HG02884 (cell line): ENCODE measurements around the gene TMEM44.

Experiments used
- ATAC-seq: cut with Tn5 transposase; IDR thresholded peaks from one replicate; pipeline ENCODE4 v1.9.1; 2021; ENCODE audit warnings: mild to moderate bottlenecking, moderate library complexity; ENCODE audit not compliant: unreplicated experiment

The TMEM44 gene, protein sequence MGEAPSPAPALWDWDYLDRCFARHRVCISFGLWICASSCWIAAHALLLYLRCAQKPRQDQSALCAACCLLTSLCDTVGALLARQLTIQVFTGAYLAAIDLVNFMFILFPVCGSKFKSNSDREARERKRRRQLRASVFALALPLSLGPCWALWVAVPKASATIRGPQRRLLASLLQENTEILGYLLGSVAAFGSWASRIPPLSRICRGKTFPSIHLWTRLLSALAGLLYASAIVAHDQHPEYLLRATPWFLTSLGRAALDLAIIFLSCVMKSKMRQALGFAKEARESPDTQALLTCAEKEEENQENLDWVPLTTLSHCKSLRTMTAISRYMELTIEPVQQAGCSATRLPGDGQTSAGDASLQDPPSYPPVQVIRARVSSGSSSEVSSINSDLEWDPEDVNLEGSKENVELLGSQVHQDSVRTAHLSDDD

DNA sequence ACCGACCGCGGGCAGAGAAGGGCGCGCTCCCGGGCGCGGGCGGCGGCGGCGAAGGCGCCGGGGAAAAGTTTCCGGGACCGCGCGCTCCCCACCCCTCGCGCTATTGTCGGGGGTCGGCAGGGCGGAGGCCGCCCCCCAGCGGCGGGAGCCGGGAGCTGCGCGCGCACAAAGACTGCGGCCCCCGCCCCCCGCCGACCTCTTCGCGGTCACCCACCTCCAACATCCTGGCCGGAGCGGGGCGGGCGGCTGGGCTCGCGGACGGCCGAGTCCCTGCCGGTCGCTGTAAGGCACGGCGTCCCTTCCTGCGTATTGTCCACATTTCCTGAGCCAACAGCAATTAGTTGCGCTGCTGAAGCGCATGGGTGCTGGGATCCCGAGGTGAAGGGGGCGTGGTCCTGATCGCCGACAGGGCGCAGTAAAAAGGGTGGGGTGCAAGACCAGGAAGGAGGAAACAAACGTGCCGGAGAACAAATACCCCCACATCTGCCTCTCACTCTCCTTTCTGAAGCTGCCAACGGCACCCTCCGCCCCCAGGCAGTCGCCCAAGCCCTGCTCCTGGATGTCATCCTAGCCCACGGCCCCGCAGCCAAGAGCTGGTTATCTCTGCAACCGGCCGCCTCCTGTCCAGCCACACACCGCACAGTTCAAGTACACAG is at the start of gene TMEM44:
TSS of gene TMEM44 (minus strand) at position 71 of the 656 bp plus-strand sequence. CDS start 204 bp downstream, outside the sequence.
- ATAC-seq = peak; percentile 63

DNA sequence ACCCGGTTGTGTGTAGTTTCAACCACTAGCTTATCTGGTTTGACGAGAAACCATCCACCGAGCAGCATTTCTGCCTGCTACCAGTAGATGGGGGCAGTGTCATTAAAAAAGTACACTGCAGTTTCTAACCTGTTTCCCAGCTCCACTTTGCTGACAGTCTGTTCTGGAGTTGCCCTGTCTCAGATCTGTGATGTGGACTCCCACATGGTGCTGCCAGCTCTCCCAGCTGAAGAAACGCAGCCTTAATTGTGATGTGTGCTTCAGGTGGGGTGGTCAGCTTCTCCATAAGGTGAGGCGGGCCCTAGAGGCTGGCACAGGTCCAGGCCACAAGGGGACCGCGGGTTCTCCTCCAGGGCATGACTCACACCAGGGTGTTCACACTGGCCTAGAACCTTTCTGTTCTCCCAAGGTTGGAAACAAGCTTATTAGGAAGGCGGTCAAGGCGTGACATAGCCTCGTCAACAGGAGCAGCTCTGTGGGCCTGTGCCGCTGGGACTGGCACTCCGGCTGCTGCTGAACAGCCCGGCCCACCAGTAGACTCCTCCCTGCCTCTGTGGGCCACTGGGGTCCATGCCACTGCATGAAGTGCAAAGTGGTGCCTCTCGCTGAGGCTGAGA is 49.6 kb upstream of the TMEM44 start:
- ATAC-seq = peak; percentile 39

DNA sequence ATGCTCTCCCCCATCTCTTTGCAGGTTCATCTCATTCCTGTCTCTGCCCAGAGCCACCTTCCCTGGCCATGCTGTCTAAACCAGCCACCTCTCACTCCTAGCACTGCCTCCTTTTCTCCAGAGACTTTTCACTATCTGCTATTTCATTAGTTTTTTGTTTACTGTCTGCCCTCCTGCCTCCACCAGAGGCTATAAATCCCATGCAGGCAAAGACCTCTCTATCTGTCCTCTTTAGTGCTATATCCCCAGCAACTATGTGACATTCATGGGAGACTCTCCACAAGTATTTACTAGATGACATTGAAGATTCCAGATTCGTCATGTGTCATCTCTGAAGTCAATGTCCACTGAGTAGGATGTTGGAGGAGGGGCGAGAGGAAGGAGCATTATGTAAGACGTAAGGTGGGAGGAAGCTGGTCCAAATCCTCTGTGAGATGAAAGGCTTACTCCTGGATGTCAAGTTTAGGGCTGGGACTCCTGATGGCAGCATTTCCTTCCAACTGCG is 49.0 kb upstream of the TMEM44 start:
- no peak for ATAC-seq

DNA sequence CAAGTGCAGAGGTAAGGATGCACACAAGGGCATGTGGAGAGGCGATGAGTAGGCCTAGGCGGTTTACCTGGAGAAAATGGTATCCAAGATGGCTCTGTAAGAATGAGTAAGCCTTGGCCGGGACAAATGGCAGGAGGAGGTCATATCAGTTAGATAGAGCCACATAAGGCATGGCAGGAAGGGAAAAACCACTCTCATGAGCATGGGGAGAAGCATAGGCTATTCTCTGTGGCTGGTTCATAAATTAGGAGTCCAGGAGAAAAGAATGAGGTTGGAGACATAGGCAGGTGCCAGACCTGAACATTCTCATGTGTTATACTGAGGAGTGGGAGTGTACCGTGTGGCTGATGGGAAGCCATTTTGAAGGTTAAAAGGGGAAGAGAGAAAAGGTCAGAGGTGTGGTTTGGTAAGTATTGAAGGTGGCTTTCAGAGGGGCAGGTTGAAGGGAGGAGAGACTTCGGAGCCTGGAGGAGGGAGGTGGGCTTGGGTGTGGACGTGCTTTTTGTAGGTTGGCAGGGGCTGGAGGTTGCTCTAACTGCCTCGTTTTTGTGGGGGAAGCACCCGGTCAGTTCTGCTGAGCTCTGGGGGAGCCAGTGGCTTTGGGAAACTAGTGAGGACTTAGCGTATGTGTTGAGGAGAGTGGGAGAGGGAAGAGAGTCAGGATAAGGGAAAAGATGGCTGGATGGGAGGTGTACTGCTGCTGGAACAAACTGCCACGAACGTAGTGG is 47.8 kb upstream of the TMEM44 start:
- ATAC-seq = no peak

DNA sequence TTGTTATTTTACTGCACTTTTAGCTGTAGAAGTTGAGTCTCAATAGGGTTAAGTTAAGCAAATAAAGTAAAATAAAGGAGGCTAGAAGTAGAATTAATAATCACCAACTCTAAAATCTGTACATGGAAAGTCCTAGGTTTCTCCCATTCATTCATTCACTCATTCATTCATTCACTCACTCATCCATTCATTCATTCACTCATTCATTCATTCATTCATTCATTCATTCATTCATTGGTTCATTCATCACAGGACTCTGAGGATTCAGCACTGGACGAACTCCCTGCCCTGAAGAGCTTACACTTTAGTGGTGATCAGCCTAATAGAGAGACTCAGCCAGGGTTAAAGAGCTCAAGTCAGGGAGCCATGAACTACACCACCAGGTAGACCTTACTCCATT is 43.3 kb upstream of the TMEM44 start:
- no peak for ATAC-seq

DNA sequence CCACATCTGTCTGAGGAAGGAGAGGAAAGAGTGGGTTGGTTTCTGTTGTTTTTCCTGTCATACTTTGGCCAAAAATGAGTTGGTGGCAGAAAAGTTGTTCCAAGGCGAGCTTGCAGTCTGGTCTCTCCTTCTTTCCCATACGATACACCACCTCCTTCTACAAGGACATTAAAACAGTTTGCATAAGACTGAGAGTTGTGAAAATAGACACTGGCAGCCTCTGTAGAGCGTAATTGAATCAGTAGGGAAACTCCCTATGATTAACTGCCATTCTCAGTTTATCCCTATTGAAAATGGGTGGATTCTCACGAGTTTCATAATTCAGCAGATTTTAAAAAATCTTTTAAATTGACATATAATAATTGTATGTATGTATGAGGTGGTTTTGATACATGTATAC is 42.5 kb upstream of the TMEM44 start:
- ATAC-seq = no peak

DNA sequence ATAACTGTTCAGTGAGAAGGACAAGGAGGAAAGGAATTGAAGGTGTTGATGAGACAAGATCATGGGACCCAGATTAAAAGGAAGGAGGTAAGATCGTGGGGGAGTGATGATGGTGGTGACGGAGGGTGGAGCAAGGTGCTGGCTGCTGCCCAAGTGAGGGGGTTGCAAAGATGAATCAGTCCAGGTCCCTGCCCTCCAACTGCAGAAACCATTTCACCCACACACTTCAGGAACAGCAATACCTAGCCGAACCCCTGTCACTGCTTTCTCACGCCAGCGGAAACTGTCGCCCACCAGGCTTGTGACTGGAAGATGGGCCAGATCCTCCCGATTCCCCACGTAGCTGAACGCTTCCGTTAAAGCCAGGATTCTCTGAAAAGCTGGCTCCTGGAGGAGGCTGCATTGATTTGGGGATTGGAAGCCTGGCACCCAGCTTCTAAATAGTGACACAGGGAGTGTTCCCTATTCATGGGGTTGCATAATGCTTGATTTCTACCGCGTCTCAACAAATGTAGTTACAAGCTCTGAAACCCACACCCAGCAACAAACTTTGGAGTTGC is 41.9 kb upstream of the TMEM44 start:
- ATAC-seq = no peak

DNA sequence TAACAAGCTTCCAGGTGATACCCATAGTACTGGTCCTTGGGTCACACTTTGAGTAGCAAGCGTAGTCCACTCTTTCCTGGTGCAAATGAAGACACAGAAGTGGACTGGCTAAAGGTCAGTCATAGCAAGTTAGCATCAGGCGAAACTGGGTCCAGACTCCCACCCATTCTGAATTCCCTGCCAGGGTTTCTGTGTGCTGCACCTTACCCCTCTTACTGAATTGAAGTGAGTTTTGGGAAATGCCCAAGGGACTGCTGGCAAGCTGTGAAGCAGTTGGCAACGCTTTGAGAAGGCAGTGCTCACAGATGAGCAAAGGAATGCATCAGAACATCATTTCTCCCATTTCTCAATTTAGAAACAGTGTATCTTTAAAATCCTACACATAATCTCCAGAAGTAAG is 40.5 kb upstream of the TMEM44 start:
- no peak for ATAC-seq

DNA sequence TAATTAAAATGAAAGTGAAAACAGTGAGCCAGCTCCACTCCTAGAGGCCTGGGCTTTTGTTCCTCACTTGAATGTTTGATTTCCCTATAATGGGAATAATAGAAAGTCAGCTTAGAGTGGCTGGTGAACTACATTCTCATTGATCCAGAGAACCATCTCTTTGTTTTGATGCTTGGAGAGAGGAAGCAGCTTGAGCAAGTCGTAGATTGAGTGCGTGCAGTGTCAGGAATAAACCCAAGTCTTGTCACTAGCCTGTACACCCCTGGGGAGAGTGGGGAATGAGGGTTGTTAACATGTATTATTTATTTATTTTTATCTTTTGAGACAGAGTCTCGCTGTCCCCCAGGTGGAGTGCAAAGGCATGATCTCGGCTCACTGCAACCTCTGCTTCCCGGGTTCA is 39.7 kb upstream of the TMEM44 start:
- ATAC-seq = no peak

DNA sequence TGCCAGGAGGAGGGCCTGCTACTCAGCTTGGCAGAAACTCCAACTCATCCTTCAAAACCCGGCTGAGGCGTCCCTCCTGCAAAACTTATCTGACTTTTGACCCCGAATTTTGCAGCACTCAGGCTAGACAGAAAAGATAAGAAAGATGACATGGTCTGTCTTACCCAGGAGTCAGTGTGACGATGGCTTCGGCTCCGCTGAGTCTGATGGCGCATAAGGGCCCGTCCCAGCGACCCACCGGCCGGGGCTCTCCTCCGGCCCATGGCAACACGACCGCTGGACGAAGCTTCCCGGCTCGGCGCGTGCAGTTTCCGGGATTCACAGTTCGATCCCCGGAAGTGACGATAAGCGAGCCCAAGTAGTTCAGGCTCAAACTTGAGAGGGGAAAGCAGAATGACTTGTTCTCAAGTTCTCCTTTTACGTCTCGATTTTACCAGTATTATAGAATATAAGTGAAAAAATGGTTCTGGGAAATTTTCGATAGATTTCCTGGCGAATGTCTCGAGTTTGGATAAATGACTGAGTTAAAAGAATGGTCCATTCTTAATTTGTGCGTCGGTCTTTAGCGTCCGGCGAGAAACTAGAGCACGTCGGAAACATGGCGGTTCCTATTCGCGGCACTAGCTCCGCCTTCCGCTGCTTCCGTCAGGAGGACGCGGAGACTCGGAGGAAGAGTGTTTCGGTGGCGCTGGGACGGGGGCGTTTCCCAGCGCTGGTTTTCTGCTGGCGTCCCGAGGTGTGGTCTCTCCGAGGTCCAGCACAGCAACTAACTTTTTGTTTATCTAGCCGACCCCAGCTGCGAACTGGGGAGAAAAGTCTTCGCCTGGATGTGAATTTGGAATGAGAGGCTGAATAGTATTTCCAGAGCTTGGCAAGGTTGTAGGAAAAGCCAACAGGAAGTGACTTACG is 38.9 kb upstream of the TMEM44 start, which contains the start of gene LSG1:
TSS of gene LSG1 (minus strand) at position 292 of the 909 bp plus-strand sequence. CDS start at position 263, 29 bp downstream.
- peak; percentile 79 for ATAC-seq

DNA sequence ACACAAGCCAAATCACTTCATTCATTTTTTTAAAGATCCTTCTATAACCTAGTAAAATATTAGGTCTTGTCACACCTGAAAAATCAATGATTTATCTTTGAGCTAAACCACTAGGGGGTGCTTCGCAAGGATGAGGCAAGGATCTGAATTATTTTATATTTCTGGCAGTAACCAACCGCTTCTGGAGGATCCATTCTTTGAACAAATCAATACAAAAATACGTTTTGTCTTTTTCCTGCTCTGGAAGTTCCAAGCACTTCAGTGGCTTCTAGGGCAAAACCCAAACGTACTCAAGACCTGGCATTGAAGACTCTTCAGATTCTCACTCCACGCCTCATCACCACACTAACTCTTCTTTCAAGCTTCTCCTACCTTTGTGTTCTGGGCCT is 38.3 kb upstream of the TMEM44 start:
- no peak for ATAC-seq

DNA sequence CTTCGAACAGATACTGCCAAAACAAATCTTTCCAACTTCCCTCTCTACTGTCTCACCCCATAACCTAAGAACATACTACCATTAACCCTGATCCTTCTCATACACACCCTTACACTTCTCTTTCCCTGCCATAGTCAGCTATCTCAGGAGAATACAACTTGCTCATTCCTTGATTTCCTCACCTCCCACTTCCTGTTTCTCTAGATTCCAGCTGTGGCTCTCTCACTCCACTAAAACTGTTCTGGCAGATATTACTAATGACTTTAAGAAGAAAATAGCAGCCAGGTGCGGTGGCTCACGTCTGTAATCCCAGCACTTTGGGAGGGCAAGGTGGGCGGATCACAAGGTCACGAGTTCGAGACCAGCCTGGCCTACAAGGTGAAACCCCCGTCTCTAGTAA is 34.1 kb upstream of the TMEM44 start:
- ATAC-seq = no peak

DNA sequence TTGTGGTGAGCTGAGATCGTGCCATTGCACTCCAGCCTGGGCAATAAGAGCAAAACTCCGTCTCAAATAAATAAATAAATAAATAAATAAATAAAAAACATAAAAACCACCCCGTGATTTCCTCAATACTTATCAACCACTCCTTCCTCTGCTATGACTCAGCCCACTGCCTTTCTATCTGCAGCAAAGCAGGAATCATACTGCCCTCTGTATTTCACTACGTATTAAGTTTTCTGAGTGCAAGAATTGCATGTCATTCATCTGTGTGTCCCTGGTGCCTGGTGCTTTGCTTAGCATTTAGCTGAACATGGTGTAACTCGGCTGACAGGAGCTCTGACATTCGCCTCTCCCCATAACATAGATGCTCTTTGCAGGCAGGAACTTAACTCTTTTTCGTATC is 31.6 kb upstream of the TMEM44 start:
- no peak for ATAC-seq

DNA sequence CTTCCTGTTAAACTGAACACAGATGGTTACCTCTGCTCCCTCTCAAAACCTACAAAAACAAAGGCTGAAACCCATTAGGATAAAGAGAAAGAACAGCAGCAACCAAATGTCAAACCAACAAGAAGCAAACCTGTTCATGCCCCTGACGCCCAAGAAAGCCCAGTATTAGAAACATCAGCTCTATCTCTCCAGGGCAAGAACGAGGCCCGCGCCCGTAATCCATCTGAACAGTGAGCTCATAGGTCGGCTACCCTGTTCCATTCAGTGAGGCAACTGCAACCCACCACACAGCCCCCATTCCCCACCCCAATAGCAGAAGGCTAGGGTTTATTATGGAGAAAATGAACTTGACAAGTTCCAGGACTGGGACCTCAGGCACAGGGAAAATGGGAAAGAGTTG is 28.7 kb upstream of the TMEM44 start:
- ATAC-seq = no peak

DNA sequence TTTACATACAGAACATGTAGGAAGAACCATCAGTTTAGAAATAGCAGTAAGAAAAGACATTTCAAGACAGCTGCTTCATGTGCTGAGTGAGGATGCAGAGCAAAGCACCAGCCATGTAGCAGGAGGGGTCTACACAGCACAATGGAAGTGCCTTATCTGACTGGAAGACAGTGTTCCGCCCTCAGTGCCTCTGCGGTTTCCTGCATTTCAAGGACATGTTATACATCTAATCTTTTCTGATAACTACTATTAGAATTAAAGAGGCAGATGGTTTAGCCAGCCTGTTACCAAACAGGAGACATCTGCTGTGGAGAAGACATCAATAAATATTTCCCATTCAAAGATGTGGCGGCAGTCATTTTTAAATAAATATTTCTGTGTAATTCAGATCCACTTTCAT is 28.2 kb upstream of the TMEM44 start:
- ATAC-seq = no peak

DNA sequence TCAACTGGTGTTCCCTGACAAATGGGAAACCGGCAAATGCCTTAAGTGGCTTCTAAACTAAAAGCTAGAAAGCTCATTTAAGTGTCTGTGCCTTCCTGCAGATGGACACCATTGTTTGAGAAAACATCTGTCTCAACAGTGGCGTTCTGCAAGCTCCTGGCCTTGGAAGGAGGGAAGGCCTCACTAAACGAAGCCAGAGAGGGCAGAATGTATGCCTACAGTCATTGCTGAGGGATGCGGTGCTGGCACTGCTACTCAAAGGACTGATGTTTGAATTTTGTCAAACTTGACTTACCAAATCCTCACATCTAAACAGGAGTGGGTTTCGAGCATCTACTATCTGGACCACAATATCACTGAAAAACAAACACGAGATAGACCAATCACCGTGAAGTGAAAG is 26.6 kb upstream of the TMEM44 start:
- no peak for ATAC-seq

DNA sequence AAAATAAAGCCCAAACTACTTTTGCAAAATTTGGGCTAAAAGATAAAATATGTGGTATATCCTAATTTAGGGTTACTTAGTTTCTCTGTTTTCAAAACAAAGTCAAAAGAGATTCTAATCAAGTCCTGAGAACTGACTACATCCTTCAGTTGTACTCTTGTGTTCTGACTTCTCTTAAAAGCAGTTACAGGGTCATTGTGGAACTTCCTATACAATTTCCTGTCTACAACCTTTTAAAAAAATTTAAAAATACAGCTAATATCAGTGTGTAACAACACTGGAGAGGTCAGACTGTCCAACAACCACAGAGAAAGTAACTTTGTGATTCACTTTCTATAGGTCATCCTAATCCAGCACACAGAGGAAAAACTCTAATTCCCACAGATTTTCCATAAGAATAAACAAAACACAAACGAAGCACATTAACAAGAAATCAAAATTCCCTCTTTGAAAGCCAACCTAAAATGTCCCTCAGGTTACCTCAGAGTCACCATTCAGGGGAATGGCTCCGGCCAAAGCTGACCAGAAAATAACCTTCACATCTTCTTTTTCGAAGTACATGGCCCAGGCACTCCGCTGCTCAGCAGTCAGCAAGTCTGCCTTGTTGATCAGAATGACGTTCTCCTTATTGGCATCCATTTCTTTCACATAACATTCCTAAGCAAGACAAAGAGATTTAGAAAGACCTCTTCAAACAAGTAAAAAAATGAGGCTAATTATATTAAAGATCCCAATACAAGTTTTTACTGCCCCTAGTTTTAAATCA is 25.4 kb upstream of the TMEM44 start:
- ATAC-seq = no peak

DNA sequence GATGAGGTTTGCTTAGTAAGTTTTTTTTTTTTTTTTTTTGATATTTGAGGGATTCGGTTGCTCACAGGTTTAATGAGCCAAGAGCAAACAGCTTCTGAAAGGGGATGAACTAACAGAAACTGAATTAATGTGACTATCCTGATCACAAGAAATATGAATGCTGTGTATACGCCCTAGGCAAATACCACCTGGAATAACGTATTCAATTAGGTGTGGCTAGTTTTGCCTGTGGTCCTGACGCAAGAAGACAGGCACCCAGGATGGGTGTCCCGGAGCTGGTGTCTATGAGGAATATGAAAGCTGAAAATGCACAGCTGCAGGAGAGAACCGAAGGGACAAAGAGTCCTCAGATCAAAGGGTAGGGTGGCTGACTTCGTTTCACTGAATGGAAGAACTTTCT is 24.2 kb upstream of the TMEM44 start:
- no peak for ATAC-seq

DNA sequence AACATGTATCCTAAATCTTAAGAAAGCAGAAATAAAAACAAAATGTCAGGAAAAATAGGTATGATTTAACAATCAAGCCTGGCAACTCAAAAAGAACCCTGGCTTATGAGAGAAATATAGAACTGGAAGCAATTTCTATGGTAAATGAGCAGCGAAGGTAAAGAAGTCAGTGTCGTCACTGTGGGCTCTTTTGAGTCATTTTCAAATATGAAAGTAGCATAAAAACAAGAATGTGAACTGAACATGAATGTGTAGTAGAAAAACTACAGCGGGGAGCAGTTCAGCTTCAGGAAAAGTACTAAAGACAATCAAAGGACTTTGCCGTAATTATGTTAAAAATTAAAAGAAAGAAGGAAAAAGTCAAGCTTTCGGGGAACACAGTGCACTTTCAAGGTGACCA is 21.2 kb upstream of the TMEM44 start:
- no peak for ATAC-seq
